Prostate gland (tissue), 2 donors: ENCODE data around the gene DLG2. TPM values are rescaled to one million over a fixed set of nuclear protein-coding genes. Genes with fewer than 3 reads are reported as not detected.

ENCODE experiments used
- DNase-seq: peaks from one replicate; pipeline ENCODE4 v3.0.0-alpha.2; 2019; ENCODE audit warnings: low spot score
- H3K27ac ChIP-seq, 2 donors: fragments of 200-600 bp; sonication (generic); 2 replicates each; pipeline ENCODE4 v1.5.1; 2017 to 2019
- H3K27me3 ChIP-seq: fragments of 200-600 bp; sonication (generic); replicated peaks from 2 replicates; pipeline ENCODE4 v1.5.1; 2019; ENCODE audit not compliant: insufficient read depth
- H3K36me3 ChIP-seq, 2 donors: fragments of 200-600 bp; sonication (generic); 1 replicate in 1 of 2; 2 replicates in 1 of 2; pipeline versions ENCODE4 v1.5.1 to v1.8.1; 2017 to 2019
- H3K4me1 ChIP-seq: fragments of 200-600 bp; sonication (generic); replicated peaks from 2 replicates; pipeline ENCODE4 v1.5.1; 2019
- H3K4me3 ChIP-seq, 2 donors: fragments of 200-600 bp; sonication (generic); 2 replicates each; pipeline ENCODE4 v1.5.1; 2017 to 2019
- H3K9me3 ChIP-seq: fragments of 200-600 bp; sonication (generic); 2 replicates; pipeline ENCODE4 v1.5.1; 2017
- CTCF ChIP-seq, 4 experiments: fragments of 200-600 bp in 2 of 4; fragments of 450-650 bp in 2 of 4; sonication (generic) in 2 of 4; IDR thresholded peaks; 1 replicate in 3 of 4; 2 replicates in 1 of 4; pipeline ENCODE4 v1.5.1; 2016 to 2019; ENCODE audit warnings: antibody characterized with exemption in 4 of 4, mild to moderate bottlenecking in 2 of 4, moderate library complexity in 2 of 4
- POLR2A ChIP-seq: fragments of 450-650 bp; IDR thresholded peaks from one replicate; pipeline ENCODE4 v1.6.1; 2016; ENCODE audit warnings: antibody characterized with exemption, mild to moderate bottlenecking
- POLR2AphosphoS5 ChIP-seq: sonication (generic); formaldehyde crosslinking; IDR thresholded peaks from one replicate; pipeline ENCODE4 v1.6.1; 2017; ENCODE audit warnings: antibody characterized with exemption
- WGBS: methylation state at CpG from one replicate; pipeline ENCODE4 v1.1.5; 2018; 5-methylcytosine and 5-hydroxymethylcytosine counted together
- intact Hi-C: fragments of 100-400 bp; cut with DNase I; formaldehyde crosslinking; loops from one replicate; pipeline ENCODE4 v1.14.2; 2022
- total RNA-seq, 2 donors: library from RNA; depleted of rRNA; stranded (reverse); fragments of >200 nt; gene quantifications; one replicate each; pipeline ENCODE4 v1.1.0, GENCODE V29; 2016

DLG2 gene
- total RNA-seq, 2 donors from 2014 or later, result 9.8 to 16.2 TPM

GRCh38 chr11:83544846-83545245 is 2082.3 kb downstream of the DLG2 start:
- H3K36me3 ChIP-seq, result no peaks in the 10 kb centered on the region
- H3K27me3 ChIP-seq, result no peaks in the 10 kb centered on the region
- H3K4me3 ChIP-seq, result no peak overlapping the region
- H3K4me1 ChIP-seq, result no peaks in the 10 kb centered on the region
- DNase-seq, result no peak
- TF ChIP-seq CTCF (IDR thresholded peaks at IDR 0.05), result no peak
- no peak for TF ChIP-seq POLR2A
- TF ChIP-seq POLR2AphosphoS5, result no peak
- H3K27ac ChIP-seq, result no peak overlapping the region
- H3K9me3 ChIP-seq, result no peaks in the 10 kb centered on the region
- intact Hi-C loops, result no loop called here
- WGBS, result 60% methylated on average over 1 of the region's 1 CpG

- Histone ChIP-seq H3K36me3 (no peaks in the 10 kb centered on the region), H3K9me3 (no peaks in the 10 kb centered on the region), H3K4me3 (no peak overlapping the region), H3K27ac (no peak overlapping the region), H3K27me3 (no peaks in the 10 kb centered on the region), H3K4me1 (no peaks in the 10 kb centered on the region)
- no peak for DNase-seq
- intact Hi-C loops, result no loop called here
- 39% methylated on average over 3 of the region's 3 CpGs for whole genome bisulfite sequencing
- no peak for TF ChIP-seq CTCF (IDR thresholded peaks at IDR 0.05)
- no peak for TF ChIP-seq POLR2AphosphoS5
- TF ChIP-seq POLR2A, result no peak
Measured at GRCh38 chr11:83543706-83544439, 2083.3 kb downstream of the DLG2 start.

GRCh38 chr11:83542861-83543260 is 2084.3 kb downstream of the DLG2 start:
- Histone ChIP-seq H3K4me1 (no peaks in the 10 kb centered on the region), H3K36me3 (no peaks in the 10 kb centered on the region), H3K27me3 (no peaks in the 10 kb centered on the region), H3K27ac (no peak overlapping the region), H3K4me3 (no peak overlapping the region), H3K9me3 (no peaks in the 10 kb centered on the region)
- DNase-seq, result no peak
- WGBS, result 45% methylated on average over 2 of the region's 2 CpGs
- intact Hi-C loops, result no loop called here
- no peak for TF ChIP-seq POLR2A
- no peak for TF ChIP-seq CTCF (IDR thresholded peaks at IDR 0.05)
- no peak for TF ChIP-seq POLR2AphosphoS5

DNA sequence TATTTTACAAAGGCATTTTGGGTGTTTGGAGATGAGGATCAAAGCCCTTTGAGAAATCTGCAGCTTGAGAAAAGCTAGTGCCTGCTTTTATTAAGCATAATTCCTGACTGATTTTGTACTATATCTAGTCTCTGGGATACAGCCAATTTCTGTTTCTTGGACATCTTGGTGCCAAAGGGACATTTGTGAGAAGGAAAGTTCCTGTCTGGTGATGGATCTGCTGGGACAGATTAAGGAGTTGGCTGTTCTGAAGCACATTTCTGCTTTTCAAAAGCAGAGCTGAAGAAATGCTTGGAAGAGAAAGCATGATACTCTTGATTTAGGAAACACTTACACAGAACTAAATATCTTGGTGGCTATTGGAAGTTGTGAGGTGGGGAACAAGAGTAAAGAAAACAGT is 2086.4 kb downstream of the DLG2 start:
- H3K4me1 ChIP-seq, result no peaks in the 10 kb centered on the region
- DNase-seq, result no peak
- H3K27me3 ChIP-seq, result no peaks in the 10 kb centered on the region
- no peaks in the 10 kb centered on the region for H3K9me3 ChIP-seq
- TF ChIP-seq POLR2A, result no peak
- TF ChIP-seq POLR2AphosphoS5, result no peak
- no peak for TF ChIP-seq CTCF (IDR thresholded peaks at IDR 0.05)
- no peak overlapping the region for H3K4me3 ChIP-seq
- H3K27ac ChIP-seq, result no peak overlapping the region
- no peaks in the 10 kb centered on the region for H3K36me3 ChIP-seq
- intact Hi-C loops, result no loop called here

DNA sequence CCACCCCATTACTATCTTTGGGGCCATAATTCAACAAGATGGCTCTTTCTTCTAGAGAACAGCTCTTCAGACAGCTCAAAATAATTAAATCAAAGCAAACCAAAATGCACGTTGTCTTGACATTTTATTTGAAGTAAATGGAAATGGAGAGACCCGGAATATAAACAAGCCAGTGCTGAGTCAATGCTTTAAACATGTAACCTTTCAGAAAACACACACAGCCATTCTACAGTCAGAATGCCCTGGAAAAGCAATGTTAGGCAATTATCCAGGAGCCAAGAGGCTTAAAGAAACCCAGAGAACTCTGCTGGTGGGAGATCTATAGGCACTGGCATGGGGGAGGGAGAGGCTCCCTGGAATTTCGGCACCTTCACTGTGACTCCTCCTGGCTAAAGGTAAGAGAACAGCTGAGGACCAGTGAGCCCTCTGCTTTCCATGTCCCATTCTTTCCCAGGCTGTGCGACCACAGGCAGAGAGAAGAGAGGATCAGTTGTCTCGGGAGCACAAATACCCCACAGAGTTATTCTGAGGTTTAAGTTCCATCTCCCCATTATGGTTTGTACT is 2086.9 kb downstream of the DLG2 start:
- DNase-seq, result no peak
- H3K27ac ChIP-seq, result no peak overlapping the region
- H3K4me3 ChIP-seq, result no peak overlapping the region
- no peaks in the 10 kb centered on the region for H3K27me3 ChIP-seq
- no peaks in the 10 kb centered on the region for H3K9me3 ChIP-seq
- no peaks in the 10 kb centered on the region for H3K4me1 ChIP-seq
- TF ChIP-seq POLR2A (no peak), POLR2AphosphoS5 (no peak), CTCF (IDR thresholded peaks at IDR 0.05) (no peak)
- intact Hi-C loops, result no loop called here
- WGBS, result 57% methylated on average over 5 of the region's 5 CpGs
- H3K36me3 ChIP-seq, result no peaks in the 10 kb centered on the region
